ENCODE data around the gene KCTD21.
"Not testable (repeated sequence)": the region's sequence is repeated elsewhere in the genome, so short reads cannot be mapped to it uniquely, and the experiment has no call there.

KCTD21 gene

DNA sequence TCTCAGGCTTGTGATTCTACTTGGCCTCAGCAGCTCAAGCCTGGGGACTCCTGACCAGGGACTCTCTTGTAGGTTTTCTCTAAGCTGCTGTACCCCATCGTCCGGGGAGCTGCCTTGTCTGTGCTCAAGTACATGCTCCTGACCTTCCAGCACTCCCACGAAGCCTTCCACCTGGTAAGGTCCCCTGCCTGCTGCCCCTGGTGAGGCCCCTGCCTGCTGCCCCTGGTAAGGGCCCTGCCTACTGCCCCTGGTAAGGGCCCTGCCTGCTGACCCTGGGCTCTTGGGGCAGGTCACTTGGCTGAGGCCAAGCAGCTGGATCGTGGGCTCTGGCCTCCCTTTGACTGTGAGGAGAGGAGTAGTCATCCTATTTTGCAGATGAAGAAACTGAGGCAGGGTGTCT lies 11.6 kb upstream of the KCTD21 start:
- DNase-seq, result no peak

DNA sequence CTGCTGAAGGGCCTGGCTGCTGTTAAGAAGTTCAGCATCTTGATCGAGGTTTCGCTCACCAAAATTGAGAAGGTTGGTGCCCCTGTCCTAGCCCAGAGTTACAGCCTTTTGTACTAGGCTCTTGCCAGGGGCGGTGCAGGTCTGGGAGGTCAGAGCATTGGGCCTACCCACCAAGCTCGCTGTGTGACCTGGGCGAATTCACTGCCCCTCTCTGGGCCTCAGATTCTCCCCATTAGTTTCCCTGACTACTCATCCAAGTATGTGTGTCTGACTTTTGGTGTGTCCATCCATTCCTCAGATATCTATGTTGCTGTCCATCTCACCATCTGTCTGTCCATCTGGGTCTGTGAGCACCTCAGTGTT lies 11.2 kb upstream of the KCTD21 start:
- DNase-seq, result no peak

DNA sequence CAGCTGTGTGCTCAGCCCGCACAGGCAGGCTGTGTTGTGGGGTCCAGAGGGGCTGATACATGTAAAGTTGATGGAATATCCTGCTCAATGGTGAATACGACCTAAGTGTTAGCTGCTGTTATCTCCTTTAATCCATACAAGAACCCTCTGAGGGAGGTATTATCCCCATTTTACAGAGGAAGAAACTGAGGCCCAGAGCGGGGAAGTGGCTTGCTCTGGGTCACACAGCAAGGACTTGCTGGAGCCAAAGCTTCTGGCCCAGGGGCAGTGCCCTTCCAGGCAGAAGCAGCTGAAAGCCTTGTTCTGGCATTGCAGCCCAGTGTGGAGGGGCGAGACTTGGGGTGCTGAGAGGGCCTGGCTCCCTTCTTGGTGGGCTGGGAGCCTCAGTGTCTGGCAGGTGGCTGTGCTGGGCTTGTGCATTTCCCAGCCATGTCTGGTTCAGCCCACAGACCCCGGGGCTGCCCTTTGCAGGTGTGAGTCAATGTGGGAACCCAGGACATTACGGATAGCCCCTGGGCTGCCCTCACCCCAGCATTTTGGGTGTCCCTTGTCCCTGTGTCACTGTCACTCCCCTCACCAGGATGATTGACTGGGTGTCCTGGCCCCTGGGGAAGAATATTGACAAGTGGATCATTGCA lies 10.7 kb upstream of the KCTD21 start:
- no peak for DNase-seq

DNA sequence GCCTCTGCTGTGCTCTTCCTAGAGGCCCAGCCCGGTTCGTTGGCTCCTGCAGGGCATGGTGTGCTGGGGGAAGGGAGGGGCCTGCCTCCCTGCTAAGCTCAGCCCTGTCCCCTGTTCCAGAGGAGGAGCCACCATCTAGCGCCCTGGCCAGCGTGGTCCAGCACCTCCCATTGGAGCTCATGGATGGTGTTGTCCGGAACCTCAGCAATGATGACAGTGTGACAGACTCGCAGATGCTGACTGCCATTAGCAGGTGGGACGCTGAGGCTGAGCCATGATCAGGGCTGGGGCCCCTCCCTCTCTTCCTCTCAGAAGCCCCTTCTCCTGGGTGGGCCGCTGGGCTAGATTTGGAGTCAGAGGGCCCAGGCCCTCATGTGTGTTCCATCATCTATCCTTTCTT lies 9.4 kb upstream of the KCTD21 start:
- DNase-seq, result no peak

DNA sequence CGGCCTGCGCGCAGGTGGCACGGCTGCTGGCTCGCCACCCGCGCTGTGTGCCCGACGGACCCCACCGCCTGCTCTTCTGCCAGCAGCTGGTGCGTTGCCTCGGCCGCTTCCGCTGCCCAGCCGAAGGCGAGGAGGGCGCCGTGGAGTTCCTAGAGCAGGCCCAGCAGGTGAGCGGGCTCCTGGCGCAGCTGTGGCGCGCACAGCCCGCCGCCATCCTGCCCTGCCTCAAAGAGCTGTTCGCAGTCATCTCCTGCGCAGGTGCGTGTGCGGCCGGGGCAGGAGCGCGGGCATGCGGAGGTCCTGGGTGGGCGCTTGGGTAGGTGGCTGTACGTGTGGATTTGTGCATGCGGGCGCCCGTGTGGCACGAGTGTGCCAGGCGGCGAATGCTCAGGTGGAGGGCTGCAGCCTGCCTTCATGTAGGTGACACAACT lies 8.2 kb upstream of the KCTD21 start:
- no peak for DNase-seq

DNA sequence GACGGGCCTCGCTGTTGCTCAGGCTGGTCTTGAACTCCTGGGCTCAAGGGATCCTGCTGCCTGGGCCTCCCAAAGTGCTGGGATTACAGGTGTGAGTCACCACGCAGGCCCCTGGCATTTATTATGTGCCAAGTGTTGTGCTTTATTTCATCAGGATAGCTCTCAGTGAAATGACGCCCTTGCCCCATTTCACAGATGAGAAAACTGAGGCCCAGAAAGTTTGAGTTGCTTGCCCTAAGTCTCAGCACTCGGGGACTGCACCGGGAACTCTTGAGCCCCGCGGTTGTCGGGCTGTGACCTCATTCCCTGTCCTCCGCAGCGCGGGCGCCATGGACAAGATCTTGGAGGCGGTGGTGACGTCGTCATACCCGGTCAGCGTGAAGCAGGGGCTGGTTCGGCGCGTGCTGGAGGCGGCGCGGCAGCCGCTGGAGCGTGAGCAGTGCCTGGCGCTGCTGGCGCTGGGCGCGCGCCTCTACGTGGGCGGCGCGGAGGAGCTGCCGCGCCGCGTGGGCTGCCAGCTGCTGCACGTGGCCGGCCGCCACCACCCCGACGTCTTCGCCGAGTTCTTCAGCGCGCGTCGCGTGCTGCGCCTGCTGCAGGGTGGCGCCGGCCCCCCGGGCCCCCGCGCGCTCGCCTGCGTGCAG lies 7.6 kb upstream of the KCTD21 start:
- no peak for DNase-seq

DNA sequence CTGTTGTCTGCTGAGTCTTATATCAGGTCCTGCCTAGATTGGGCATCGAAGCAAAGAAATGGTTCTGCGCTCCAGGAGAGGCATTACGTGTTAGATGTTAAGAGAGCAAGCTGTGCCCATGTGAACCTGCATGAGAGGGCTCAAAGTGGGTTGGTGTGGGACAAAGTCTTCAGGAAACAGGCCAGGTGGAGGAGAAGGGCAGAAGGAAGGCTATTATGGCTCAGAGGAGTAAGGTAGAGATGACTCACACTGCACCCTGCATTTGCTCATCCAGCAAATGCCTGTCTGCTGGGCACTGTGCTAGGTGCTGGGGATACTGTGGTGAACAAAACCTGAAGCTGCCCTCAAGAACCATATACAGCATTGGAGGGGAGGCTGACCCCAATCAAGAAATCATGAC lies 6.1 kb upstream of the KCTD21 start:
- no peak for DNase-seq

DNA sequence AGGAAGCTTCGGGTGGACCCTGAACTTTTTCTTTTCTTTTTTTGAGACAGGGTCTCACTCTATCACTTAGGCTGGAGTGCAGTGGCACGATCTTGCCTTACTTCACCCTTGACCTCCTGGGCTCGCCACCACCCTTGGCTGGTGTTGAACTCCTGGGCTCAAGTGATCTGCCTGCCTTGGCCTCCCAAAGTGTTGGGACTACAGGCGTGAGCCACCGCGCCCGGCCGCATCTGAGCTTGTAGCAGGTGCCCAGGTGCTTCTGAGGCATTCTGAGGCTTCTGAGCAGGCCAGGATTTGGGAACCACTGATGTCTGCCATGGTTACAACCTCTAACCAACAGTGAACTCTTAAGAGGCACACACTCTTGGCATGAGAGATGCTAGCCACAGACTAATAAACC lies 5.4 kb upstream of the KCTD21 start:
- no peak for DNase-seq

DNA sequence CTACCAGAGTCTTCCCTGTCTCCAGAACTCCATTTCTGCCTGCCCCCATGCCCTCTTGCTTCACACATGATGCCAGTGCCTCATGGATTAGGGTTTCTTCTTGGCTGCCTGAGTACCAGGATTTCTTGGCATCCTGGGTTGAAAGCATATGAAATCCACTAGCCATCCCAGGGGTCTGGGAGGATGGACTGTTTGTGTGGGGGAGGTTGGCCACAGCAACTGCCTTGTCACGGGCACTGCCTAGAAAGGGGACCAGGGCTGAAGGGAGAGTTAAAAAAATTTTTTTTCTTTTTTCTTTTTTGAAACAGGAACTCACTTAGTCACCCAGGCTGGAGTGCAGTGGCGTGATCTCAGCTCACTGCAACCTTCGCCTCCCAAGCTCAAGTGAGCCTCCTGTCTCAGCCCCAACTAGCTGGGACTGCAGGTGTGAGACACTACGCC lies 4.5 kb upstream of the KCTD21 start:
- DNase-seq, result no peak

DNA sequence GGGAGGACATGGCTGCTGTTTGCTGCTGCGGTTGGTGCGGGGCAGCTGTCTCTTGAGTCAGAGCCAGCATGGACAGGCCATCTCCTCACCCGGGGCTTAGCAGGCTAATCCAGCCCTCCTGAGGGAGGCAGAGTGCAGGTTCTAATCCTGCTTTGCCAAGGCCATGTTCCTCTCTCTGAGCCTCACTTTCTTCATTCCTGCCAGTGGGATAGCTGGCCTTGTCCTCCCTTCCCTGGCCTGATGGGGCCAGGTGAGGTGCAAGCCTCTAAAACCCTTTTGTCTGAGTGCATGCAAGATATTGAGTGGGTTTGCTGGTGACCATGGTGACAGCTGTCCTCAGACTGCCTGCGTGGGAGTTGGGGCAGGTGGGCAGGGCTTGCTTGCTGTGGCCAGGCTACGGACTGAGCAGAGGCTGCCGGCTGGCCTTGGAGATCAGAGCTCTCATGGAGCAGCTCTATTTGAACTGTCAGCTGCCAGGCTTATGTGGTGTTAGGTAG lies 3.8 kb upstream of the KCTD21 start:
- no peak for DNase-seq

DNA sequence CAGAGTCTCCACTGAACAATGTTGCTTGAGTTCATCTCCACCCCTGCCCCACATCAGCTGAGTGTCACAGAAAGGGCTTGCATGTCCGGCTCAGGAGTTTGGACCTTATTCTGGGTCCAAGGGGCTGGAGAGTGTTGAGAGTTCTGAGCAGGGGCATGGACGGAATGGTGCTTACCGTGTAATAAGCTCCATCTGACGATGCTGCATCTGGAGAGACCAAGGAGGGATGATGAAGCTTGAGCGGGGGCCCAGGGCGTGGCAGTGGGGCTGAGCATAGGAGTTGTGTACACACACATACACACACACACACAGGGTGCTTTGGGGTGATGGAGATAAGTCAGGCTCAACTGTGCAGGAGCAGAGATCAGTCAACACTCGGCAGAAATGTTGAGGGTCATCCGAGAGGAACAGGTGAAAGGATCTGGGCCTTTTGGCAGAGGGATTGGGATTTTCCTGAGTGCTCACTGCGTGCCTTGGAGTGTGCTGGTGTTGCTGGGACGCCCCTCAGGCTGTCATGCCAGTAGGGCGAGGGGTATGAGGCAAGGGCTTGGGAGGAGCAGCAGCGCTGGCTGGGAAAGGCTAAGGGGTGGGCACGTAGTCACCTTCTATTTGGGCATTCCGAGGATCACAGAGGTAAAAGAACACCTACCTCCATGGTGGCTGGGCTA lies 2.6 kb upstream of the KCTD21 start:
- no peak for DNase-seq

DNA sequence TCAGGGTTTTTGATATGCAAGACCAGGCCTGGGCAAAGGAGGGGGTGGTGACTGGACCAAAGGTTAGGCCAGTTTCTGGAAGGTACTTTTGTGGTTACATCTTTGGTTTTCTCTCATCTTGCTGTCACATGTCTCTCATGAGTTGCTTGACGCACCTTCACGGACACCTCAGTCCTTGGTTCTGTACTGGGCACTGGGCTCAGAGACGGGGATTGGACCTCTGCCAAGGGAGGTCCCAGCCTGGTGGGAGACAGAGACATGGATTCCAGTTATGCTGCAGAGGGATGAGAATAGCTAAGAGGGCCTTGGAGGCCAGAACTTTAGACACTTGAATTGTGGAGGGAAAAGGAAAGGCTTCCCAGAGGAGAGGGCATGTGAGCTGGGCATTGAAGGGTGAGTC lies 1.9 kb upstream of the KCTD21 start:
- no peak for DNase-seq

DNA sequence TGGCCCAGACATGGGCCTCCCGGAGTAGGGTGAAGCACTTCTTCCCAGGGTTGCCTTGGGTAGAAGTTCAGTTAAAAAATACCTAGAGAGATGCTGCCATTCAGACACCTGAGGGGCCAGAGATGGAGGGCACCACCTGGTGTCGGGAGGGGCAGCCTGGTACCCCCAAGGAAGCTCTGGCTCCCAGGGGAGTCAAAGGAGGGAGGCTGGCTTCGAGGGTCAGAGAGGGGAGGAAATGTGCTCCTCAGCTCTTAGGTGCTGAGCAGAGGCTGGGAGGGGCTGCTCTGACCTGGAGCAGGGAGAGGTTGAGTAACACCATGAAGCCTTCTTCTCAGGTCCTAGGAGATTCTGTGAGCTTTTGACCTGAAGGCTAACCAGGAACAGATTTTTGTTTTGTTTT lies 1.4 kb upstream of the KCTD21 start:
- DNase-seq, result no peak

DNA sequence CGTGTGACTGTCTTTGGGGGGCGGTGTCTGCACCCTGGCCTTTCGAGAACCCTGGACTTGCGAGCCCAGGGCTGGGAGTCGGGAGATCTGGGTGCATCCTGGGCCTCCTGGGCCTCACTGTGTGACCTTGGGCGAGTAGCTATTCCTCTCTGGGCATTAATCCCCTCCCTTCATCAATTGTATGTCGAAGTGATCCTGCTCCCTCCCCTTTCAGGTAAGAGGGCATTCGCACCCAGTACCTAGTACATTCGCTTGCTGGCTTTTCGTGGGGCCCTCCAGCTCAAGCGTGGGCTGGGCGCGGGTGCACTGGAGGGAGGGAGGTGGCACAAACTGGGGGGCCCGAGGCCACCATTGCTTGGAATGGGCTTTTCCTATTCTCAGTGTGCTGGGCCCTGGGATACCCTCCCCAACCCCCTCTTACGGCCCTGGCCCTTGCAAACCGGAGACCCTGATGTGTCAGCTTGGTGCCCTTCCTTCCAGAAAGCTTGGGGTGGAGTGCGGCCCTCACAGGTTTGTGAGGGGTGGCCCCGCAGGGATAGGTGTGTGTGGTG lies 823 bp upstream of the KCTD21 start:
- DNase-seq, result no peak

DNA sequence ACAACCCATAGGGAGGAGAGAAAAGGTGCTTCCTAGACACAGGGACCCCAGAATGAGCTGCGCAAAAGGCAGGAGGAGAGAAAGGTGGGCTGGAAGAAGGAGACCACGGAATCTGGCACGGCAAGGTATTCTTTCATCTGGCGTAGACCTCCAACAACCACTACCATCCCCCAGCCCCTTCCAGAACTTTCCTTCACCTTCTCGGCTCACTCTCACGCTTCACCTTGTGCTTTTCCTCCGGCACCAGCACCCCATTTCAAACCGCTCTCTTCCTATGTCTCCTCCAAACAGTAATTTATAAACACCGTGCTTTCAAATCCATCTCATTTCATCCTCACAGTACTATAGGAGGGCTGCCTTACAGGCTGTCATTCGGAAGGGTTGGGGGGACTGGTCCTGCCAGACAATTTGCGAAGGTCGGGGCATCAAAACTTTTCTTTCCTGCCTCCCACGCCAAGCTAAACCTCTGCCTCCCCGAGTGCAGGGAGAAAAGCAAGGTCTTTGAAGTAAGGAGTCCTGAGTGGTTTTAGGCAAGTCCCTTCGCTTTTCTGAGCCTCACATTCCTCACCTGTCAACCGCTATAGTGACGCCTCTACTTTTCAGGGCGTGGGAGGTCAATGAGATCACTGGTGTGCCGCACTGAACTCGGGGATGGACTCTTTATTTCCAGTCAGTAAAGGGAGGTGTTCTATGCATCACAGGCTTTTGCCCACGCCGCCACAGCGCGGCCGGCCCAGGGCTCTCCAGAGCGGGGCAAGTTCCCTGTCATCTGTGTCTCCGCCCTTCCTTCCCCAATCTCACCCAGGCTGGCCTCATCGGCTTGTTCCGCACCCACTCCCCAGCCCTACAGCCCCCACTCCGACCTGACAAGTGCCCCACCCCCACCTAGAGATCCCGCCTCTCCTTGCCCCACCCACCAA lies 800 bp downstream of the KCTD21 start:
- DNase-seq, result peak; percentile 49

DNA sequence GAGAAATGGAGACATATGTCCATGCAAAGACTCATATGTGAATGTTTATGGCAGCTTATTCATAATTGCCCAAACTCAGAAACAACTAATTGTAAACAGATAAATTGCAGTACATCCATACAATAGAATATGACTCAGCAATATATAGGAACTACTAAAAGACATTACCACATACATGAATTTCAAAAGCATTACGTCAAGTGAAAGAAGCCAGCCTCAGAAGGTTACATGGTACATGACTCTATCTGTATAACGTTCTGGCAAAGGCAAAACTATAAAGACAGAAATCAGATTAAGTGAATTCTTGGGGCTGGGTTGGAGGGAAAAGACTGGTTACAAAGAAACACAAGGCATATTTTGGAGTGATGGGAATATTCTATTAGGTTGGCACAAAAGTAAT lies 7.2 kb downstream of the KCTD21 start:
- peak; percentile 17 for DNase-seq

DNA sequence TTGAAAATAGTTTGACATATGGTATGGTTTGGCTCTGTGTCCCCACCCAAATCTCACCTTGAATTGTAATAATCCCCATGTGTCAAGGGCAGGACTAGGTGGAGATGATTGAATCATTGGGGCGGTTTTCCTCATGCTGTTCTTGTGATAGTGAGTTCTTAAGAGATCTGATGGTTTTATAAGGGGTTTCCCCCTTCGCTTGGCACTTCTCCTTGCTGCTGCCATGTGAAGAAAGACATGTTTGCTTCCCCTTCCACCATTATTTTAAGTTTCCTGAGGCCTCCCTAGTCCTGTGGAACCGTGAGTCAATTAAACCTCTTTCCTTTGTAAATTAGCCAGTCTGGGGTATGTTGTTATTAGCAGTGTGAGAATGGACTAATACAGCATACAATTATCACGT lies 7.7 kb downstream of the KCTD21 start:
- DNase-seq, result no peak

DNA sequence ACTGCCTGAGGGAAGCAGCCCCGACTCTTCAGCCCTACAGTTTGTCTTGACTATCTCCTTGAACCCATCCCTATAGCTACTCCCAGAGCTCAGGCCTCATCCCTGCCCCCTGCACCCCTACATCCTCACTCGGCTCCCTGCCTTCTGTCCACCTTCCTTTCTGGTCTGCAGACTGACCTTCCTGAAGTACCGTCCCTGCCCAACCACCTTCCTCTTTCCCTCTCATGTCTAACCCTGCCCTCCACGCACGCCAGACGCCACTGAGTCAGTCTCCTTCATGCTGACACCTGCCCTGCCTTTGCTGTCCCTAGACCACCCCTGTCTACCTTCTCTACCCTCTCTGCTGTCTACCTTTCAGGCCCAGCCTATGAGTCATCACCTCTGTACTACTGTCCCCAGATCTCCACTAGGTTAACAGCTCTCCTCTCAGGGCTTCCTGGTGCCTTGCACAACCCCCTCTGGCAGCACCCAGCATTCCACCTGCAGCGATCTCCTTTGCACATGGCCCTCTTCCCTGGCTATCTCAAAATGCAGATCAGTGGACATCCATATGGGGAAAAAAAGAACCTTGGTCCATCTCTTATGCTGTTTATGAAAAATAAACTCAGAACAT lies 8.9 kb downstream of the KCTD21 start:
- no peak for DNase-seq

DNA sequence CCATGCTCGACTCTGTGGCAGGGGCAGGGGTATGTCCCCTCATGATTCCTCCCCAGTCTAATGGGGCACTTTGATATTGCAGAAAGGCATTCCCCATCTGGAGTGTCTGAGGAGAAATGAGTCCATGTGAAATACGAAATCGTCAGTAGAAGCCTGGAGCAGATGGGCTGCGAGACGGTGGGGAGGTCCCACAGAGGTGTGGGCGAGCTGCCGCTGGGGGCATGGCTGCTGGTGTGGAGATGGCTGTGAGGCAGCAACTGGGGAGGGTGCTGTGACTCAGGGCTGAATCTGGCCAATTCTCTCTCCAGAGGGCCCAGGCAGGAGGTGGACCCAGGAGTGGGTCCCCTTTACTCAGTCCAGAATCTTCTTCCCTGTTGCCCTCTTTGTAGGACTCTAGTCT lies 11.2 kb downstream of the KCTD21 start:
- DNase-seq, result no peak

DNA sequence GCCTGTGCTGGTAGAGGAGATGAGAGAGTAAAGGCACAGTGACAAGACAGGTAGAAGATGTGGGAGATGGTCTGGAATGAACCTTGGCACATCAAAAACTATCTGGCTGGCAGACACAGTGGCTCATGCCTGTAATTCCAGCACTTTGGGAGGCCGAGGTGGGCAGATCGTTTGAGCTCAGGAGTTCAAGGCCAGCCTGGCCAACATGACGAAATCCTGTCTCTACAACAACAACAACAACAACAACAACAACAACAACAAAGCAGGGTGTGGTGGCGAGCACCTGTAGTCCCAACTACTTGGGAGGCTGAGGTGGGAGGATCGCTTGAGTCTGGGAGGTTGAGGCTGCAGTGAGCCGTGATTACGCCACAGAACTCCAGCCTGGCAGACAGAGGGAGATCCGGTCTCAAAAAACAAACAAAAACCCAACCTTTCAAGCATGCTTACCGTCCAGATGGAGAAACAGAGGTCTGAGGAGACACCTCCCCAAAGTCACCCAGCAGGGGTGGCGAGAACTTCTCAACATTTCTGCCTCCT lies 11.8 kb downstream of the KCTD21 start:
- DNase-seq, result no peak

DNA sequence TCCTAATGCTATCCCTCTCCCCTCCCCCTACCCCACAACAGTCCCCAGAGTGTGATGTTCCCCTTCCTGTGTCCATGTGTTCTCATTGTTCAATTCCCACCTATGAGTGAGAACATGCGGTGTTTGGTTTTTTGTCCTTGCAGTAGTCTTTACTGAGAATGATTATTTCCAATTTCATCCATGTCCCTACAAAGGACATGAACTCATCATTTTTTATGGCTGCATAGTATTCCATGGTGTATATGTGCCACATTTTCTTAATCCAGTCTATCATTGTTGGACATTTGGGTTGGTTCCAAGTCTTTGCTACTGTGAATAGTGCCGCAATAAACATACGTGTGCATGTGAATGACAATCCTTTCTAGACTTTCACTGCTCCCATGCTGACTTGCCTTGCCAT lies 12.6 kb downstream of the KCTD21 start:
- DNase-seq, result not testable (repeated sequence)

DNA sequence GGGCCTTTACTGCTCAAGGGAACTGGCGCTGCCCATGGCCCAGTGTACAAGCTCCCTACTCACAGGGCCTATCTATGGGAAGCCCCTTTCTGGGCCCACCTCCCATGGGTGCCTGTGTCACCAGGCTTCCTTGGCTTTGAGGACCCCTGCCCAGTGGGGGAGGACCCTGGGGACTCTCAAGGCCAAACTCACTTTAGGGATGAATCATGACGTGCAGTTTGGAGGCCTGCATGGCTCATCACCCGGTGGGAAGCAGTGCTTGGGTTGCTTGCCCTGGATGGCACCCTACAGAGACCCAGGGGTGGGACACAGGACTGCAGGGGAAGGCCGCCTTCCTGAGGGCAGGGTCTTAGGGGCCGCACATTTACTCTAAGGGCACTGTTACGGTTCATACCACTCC lies 16.5 kb downstream of the KCTD21 start:
- no peak for DNase-seq

Measured in SIG-M5 (cell line).